ENCODE measurements around the gene NRGN. TPM values are rescaled to one million over a fixed set of nuclear protein-coding genes. Genes with fewer than 3 reads are reported as not detected.
A peak's percentile ranks its signal among the peaks of the same experiment; 100 is the strongest.
"Not testable (repeated sequence)": the region's sequence is repeated elsewhere in the genome, so short reads cannot be mapped to it uniquely, and the experiment has no call there.

NRGN gene
- polyA plus RNA-seq, 4 donors = 0.67 to 6.5 (median 2.3) TPM; not detected in 1

GRCh38 chr11:124762105-124762623 lies 22.4 kb downstream of the NRGN start, which contains the start of gene ESAM:
TSS of gene ESAM (minus strand) at chr11:124762290. CDS start at chr11:124762154, 136 bp downstream.
- H3K4me3 ChIP-seq (ENCODE audit: low read depth in 1 of 3, low read length in 3 of 3) = peak within 1 kb of the TSS; percentile 49 to 60 (median 55)
- H3K9me3 ChIP-seq (ENCODE audit: control insufficient read depth in 2 of 2, insufficient read depth in 1 of 2, low read depth in 1 of 2, low read length in 1 of 2) = peaks cover 0 to 6% of the 10 kb centered on the region in 2 donors
- peak; percentile 61 to 73 for DNase-seq
- H3K36me3 ChIP-seq (ENCODE audit: control insufficient read depth in 3 of 3, insufficient read depth in 2 of 3, low read depth in 1 of 3, low read length in 3 of 3) = peaks cover 0 to 6% (median 0%) of the 10 kb centered on the region in 3 donors
- H3K27me3 ChIP-seq (ENCODE audit: control insufficient read depth in 3 of 3, insufficient read depth in 3 of 3, low read length in 3 of 3) = peaks cover 0 to 58% (median 15%) of the 10 kb centered on the region in 3 donors
- H3K4me1 ChIP-seq (ENCODE audit: control insufficient read depth in 3 of 3, insufficient read depth in 2 of 3, low read depth in 1 of 3, low read length in 2 of 3) = peaks cover 0 to 40% (median 4%) of the 10 kb centered on the region in 3 donors
- H3K27ac ChIP-seq (ENCODE audit: low read depth in 1 of 3, low read length in 2 of 3) = peak within 1 kb of the TSS in 2 of 3 donors; percentile 35 to 57
- 1% methylated on average over 24 to 55 of the region's 55 CpGs for WGBS, 3 donors
- FAIRE-seq = no peak

GRCh38 chr11:124762624-124763155 lies 22.9 kb downstream of the NRGN start:
- Histone ChIP-seq H3K4me3 (ENCODE audit: low read depth in 1 of 3, low read length in 3 of 3) (peak overlapping the region; percentile 49 to 60 (median 55)), H3K27me3 (ENCODE audit: control insufficient read depth in 3 of 3, insufficient read depth in 3 of 3, low read length in 3 of 3) (peaks cover 0 to 53% (median 15%) of the 10 kb centered on the region in 3 donors), H3K27ac (ENCODE audit: low read depth in 1 of 3, low read length in 2 of 3) (peak overlapping the region in 1 of 3 donors; percentile 57), H3K4me1 (ENCODE audit: control insufficient read depth in 3 of 3, insufficient read depth in 2 of 3, low read depth in 1 of 3, low read length in 2 of 3) (peaks cover 0 to 40% (median 4%) of the 10 kb centered on the region in 3 donors), H3K9me3 (ENCODE audit: control insufficient read depth in 2 of 2, insufficient read depth in 1 of 2, low read depth in 1 of 2, low read length in 1 of 2) (peaks cover 0 to 6% of the 10 kb centered on the region in 2 donors), H3K36me3 (ENCODE audit: control insufficient read depth in 3 of 3, insufficient read depth in 2 of 3, low read depth in 1 of 3, low read length in 3 of 3) (peaks cover 0 to 11% (median 0%) of the 10 kb centered on the region in 3 donors)
- 1% methylated on average over 42 to 45 of the region's 45 CpGs for WGBS, 3 donors
- DNase-seq (peak; percentile 40 to 47), FAIRE-seq (no peak)

GRCh38 chr11:124763156-124763947 lies 23.6 kb downstream of the NRGN start:
- H3K4me1 ChIP-seq (ENCODE audit: control insufficient read depth in 3 of 3, insufficient read depth in 2 of 3, low read depth in 1 of 3, low read length in 2 of 3) = peaks cover 0 to 35% (median 4%) of the 10 kb centered on the region in 3 donors
- peaks cover 0 to 46% (median 15%) of the 10 kb centered on the region in 3 donors for H3K27me3 ChIP-seq (ENCODE audit: control insufficient read depth in 3 of 3, insufficient read depth in 3 of 3, low read length in 3 of 3)
- FAIRE-seq (no peak), DNase-seq (peak; percentile 71 to 91)
- 3 to 6% (median 6%) methylated on average over 21 of the region's 21 CpGs for WGBS, 3 donors
- H3K4me3 ChIP-seq (ENCODE audit: low read depth in 1 of 3, low read length in 3 of 3) = peak overlapping the region; percentile 49 to 60 (median 55)
- H3K36me3 ChIP-seq (ENCODE audit: control insufficient read depth in 3 of 3, insufficient read depth in 2 of 3, low read depth in 1 of 3, low read length in 3 of 3) = peaks cover 0 to 11% (median 0%) of the 10 kb centered on the region in 3 donors
- H3K9me3 ChIP-seq (ENCODE audit: control insufficient read depth in 2 of 2, insufficient read depth in 1 of 2, low read depth in 1 of 2, low read length in 1 of 2) = peaks cover 0 to 6% of the 10 kb centered on the region in 2 donors
- peak overlapping the region in 1 of 3 donors; percentile 57 for H3K27ac ChIP-seq (ENCODE audit: low read depth in 1 of 3, low read length in 2 of 3)

GRCh38 chr11:124766156-124766555 lies 26.4 kb downstream of the NRGN start:
- Histone ChIP-seq H3K9me3 (ENCODE audit: control insufficient read depth in 2 of 2, insufficient read depth in 1 of 2, low read depth in 1 of 2, low read length in 1 of 2) (no peaks in the 10 kb centered on the region), H3K4me1 (ENCODE audit: control insufficient read depth in 3 of 3, insufficient read depth in 2 of 3, low read depth in 1 of 3, low read length in 2 of 3) (peaks cover 0 to 11% (median 4%) of the 10 kb centered on the region in 3 donors), H3K27me3 (ENCODE audit: control insufficient read depth in 3 of 3, insufficient read depth in 3 of 3, low read length in 3 of 3) (peaks cover 0 to 18% (median 2%) of the 10 kb centered on the region in 3 donors), H3K4me3 (ENCODE audit: low read depth in 1 of 3, low read length in 3 of 3) (no peak overlapping the region), H3K27ac (ENCODE audit: low read depth in 1 of 3, low read length in 2 of 3) (no peak overlapping the region), H3K36me3 (ENCODE audit: control insufficient read depth in 3 of 3, insufficient read depth in 2 of 3, low read depth in 1 of 3, low read length in 3 of 3) (peaks cover 0 to 20% (median 0%) of the 10 kb centered on the region in 3 donors)
- WGBS, 3 donors = 98 to 100% (median 99%) methylated on average over 2 of the region's 2 CpGs
- FAIRE-seq (no peak), DNase-seq (no peak)

GRCh38 chr11:124768914-124769313 lies 29.2 kb downstream of the NRGN start:
- peaks cover 0 to 24% (median 0%) of the 10 kb centered on the region in 3 donors for H3K36me3 ChIP-seq (ENCODE audit: control insufficient read depth in 3 of 3, insufficient read depth in 2 of 3, low read depth in 1 of 3, low read length in 3 of 3)
- no peaks in the 10 kb centered on the region for H3K9me3 ChIP-seq (ENCODE audit: control insufficient read depth in 2 of 2, insufficient read depth in 1 of 2, low read depth in 1 of 2, low read length in 1 of 2)
- no peaks in the 10 kb centered on the region for H3K27me3 ChIP-seq (ENCODE audit: control insufficient read depth in 3 of 3, insufficient read depth in 3 of 3, low read length in 3 of 3)
- H3K27ac ChIP-seq (ENCODE audit: low read depth in 1 of 3, low read length in 2 of 3) = no peak overlapping the region
- DNase-seq = peak; percentile 54 to 72
- 22 to 63% (median 40%) methylated on average over 8 of the region's 8 CpGs for WGBS, 3 donors
- no peak overlapping the region for H3K4me3 ChIP-seq (ENCODE audit: low read depth in 1 of 3, low read length in 3 of 3)
- no peak for FAIRE-seq
- H3K4me1 ChIP-seq (ENCODE audit: control insufficient read depth in 3 of 3, insufficient read depth in 2 of 3, low read depth in 1 of 3, low read length in 2 of 3) = no peaks in the 10 kb centered on the region

- H3K27ac ChIP-seq (ENCODE audit: low read depth in 1 of 3, low read length in 2 of 3) = no peak overlapping the region
- no peak overlapping the region for H3K4me3 ChIP-seq (ENCODE audit: low read depth in 1 of 3, low read length in 3 of 3)
These were observed 30.3 kb downstream of the NRGN start for GRCh38 chr11:124769806-124770774.

GRCh38 chr11:124770959-124771358 lies 31.2 kb downstream of the NRGN start:
- not testable (repeated sequence) for FAIRE-seq; DNase-seq; H3K9me3 ChIP-seq (ENCODE audit: control insufficient read depth in 2 of 2, insufficient read depth in 1 of 2, low read depth in 1 of 2, low read length in 1 of 2); H3K27ac ChIP-seq (ENCODE audit: low read depth in 1 of 3, low read length in 2 of 3); H3K4me1 ChIP-seq (ENCODE audit: control insufficient read depth in 3 of 3, insufficient read depth in 2 of 3, low read depth in 1 of 3, low read length in 2 of 3); H3K27me3 ChIP-seq (ENCODE audit: control insufficient read depth in 3 of 3, insufficient read depth in 3 of 3, low read length in 3 of 3); H3K4me3 ChIP-seq (ENCODE audit: low read depth in 1 of 3, low read length in 3 of 3)
- peaks cover 0 to 20% (median 0%) of the 10 kb centered on the region in 3 donors for H3K36me3 ChIP-seq (ENCODE audit: control insufficient read depth in 3 of 3, insufficient read depth in 2 of 3, low read depth in 1 of 3, low read length in 3 of 3)
- WGBS, 3 donors = 92 to 94% (median 93%) methylated on average over 6 of the region's 6 CpGs

More at GRCh38 chr11:124769806-124770774, 30.3 kb downstream of the NRGN start:
- DNase-seq (no peak), FAIRE-seq (no peak)
- Histone ChIP-seq H3K9me3 (ENCODE audit: control insufficient read depth in 2 of 2, insufficient read depth in 1 of 2, low read depth in 1 of 2, low read length in 1 of 2) (no peaks in the 10 kb centered on the region), H3K4me1 (ENCODE audit: control insufficient read depth in 3 of 3, insufficient read depth in 2 of 3, low read depth in 1 of 3, low read length in 2 of 3) (no peaks in the 10 kb centered on the region), H3K36me3 (ENCODE audit: control insufficient read depth in 3 of 3, insufficient read depth in 2 of 3, low read depth in 1 of 3, low read length in 3 of 3) (peaks cover 0 to 24% (median 0%) of the 10 kb centered on the region in 3 donors), H3K27me3 (ENCODE audit: control insufficient read depth in 3 of 3, insufficient read depth in 3 of 3, low read length in 3 of 3) (no peaks in the 10 kb centered on the region)
- 92 to 98% (median 96%) methylated on average over 8 of the region's 8 CpGs for WGBS, 3 donors
